Effector memory CD4-positive, alpha-beta T cell (primary cell): Measurements from ENCODE around the gene RER1.

ENCODE experiments used
- DNase-seq, 3 donors: peaks; one replicate each; pipeline ENCODE4 v3.0.0-alpha.2; 2020
- H3K27ac ChIP-seq: 2 replicates; pipeline ENCODE4 v1.7.0; 2013; ENCODE audit warnings: mild to moderate bottlenecking, low read length, moderate library complexity; ENCODE audit not compliant: insufficient read depth, poor library complexity, severe bottlenecking
- H3K27me3 ChIP-seq: replicated peaks from 2 replicates; pipeline ENCODE4 v1.7.0; 2013; ENCODE audit warnings: mild to moderate bottlenecking, low read length; ENCODE audit not compliant: insufficient read depth, control insufficient read depth, poor library complexity, severe bottlenecking
- H3K36me3 ChIP-seq: 2 replicates; pipeline ENCODE4 v1.7.0; 2013; ENCODE audit warnings: mild to moderate bottlenecking, low read length, moderate library complexity; ENCODE audit not compliant: control insufficient read depth, insufficient read depth
- H3K4me1 ChIP-seq: 2 replicates; pipeline ENCODE4 v1.7.0; 2013; ENCODE audit warnings: low read length, mild to moderate bottlenecking; ENCODE audit not compliant: control insufficient read depth, insufficient read depth, poor library complexity, severe bottlenecking
- H3K4me3 ChIP-seq: 2 replicates; pipeline ENCODE4 v1.7.0; 2013; ENCODE audit warnings: low read length, low read depth, mild to moderate bottlenecking; ENCODE audit not compliant: insufficient read depth, poor library complexity, severe bottlenecking
- H3K9me3 ChIP-seq: 2 replicates; pipeline ENCODE4 v1.7.0; 2013; ENCODE audit warnings: mild to moderate bottlenecking, low read length, moderate library complexity; ENCODE audit not compliant: control insufficient read depth

The RER1 gene

GRCh38 chr1:2428490-2428889, 36.8 kb downstream of the RER1 start:
- Histone ChIP-seq H3K4me3 (no peak overlapping the region), H3K4me1 (no peaks in the 10 kb centered on the region), H3K36me3 (no peaks in the 10 kb centered on the region), H3K9me3 (no peaks in the 10 kb centered on the region), H3K27me3 (no peaks in the 10 kb centered on the region), H3K27ac (no peak overlapping the region)
- no peak for DNase-seq

- H3K4me3 ChIP-seq = no peak overlapping the region
- no peak for DNase-seq
- H3K27me3 ChIP-seq = no peaks in the 10 kb centered on the region
- H3K36me3 ChIP-seq = no peaks in the 10 kb centered on the region
- H3K9me3 ChIP-seq = no peaks in the 10 kb centered on the region
- H3K4me1 ChIP-seq = no peaks in the 10 kb centered on the region
- no peak overlapping the region for H3K27ac ChIP-seq
Measured at GRCh38 chr1:2429780-2430591, 38.3 kb downstream of the RER1 start.

GRCh38 chr1:2430592-2430973, 38.9 kb downstream of the RER1 start:
- Histone ChIP-seq H3K4me3 (no peak overlapping the region), H3K27ac (no peak overlapping the region), H3K4me1 (no peaks in the 10 kb centered on the region), H3K27me3 (no peaks in the 10 kb centered on the region), H3K9me3 (no peaks in the 10 kb centered on the region), H3K36me3 (no peaks in the 10 kb centered on the region)
- DNase-seq = no peak

- H3K27me3 ChIP-seq = no peaks in the 10 kb centered on the region
- H3K4me3 ChIP-seq = no peak overlapping the region
- DNase-seq = no peak
- H3K4me1 ChIP-seq = no peaks in the 10 kb centered on the region
- H3K27ac ChIP-seq = no peak overlapping the region
- no peaks in the 10 kb centered on the region for H3K9me3 ChIP-seq
- H3K36me3 ChIP-seq = no peaks in the 10 kb centered on the region
Measured at GRCh38 chr1:2431103-2431502, 39.5 kb downstream of the RER1 start.

- Histone ChIP-seq H3K4me3 (no peak overlapping the region), H3K27me3 (no peaks in the 10 kb centered on the region), H3K9me3 (no peaks in the 10 kb centered on the region), H3K4me1 (no peaks in the 10 kb centered on the region), H3K36me3 (no peaks in the 10 kb centered on the region), H3K27ac (no peak overlapping the region)
- no peak for DNase-seq
Measured at GRCh38 chr1:2431518-2431917, 39.9 kb downstream of the RER1 start.

- H3K4me1 ChIP-seq = no peaks in the 10 kb centered on the region
- H3K27ac ChIP-seq = no peak overlapping the region
- H3K4me3 ChIP-seq = no peak overlapping the region
- DNase-seq = no peak
- no peaks in the 10 kb centered on the region for H3K36me3 ChIP-seq
- no peaks in the 10 kb centered on the region for H3K27me3 ChIP-seq
- H3K9me3 ChIP-seq = no peaks in the 10 kb centered on the region
Measured at GRCh38 chr1:2432441-2432844, 40.8 kb downstream of the RER1 start.

- Histone ChIP-seq H3K4me3 (no peak overlapping the region), H3K4me1 (no peaks in the 10 kb centered on the region), H3K36me3 (no peaks in the 10 kb centered on the region)
Measured at GRCh38 chr1:2433196-2433595, 41.6 kb downstream of the RER1 start.

GRCh38 chr1:2433936-2434655, 42.5 kb downstream of the RER1 start:
- Histone ChIP-seq H3K4me1 (no peaks in the 10 kb centered on the region), H3K4me3 (no peak overlapping the region), H3K36me3 (no peaks in the 10 kb centered on the region), H3K9me3 (no peaks in the 10 kb centered on the region), H3K27ac (no peak overlapping the region), H3K27me3 (no peaks in the 10 kb centered on the region)
- DNase-seq = no peak

More at GRCh38 chr1:2433196-2433595, 41.6 kb downstream of the RER1 start:
- no peaks in the 10 kb centered on the region for H3K9me3 ChIP-seq
- H3K27me3 ChIP-seq = no peaks in the 10 kb centered on the region
- DNase-seq = no peak
- no peak overlapping the region for H3K27ac ChIP-seq

- Histone ChIP-seq H3K4me3 (no peak overlapping the region), H3K36me3 (no peaks in the 10 kb centered on the region), H3K9me3 (no peaks in the 10 kb centered on the region), H3K27me3 (no peaks in the 10 kb centered on the region), H3K4me1 (no peaks in the 10 kb centered on the region), H3K27ac (no peak overlapping the region)
- DNase-seq = no peak
Measured at GRCh38 chr1:2435091-2435490, 43.5 kb downstream of the RER1 start.

- no peak overlapping the region for H3K27ac ChIP-seq
- no peak overlapping the region for H3K4me3 ChIP-seq
- H3K4me1 ChIP-seq = no peaks in the 10 kb centered on the region
- H3K27me3 ChIP-seq = no peaks in the 10 kb centered on the region
- H3K9me3 ChIP-seq = no peaks in the 10 kb centered on the region
- H3K36me3 ChIP-seq = no peaks in the 10 kb centered on the region
- DNase-seq = no peak
Measured at GRCh38 chr1:2435746-2436355, 44.2 kb downstream of the RER1 start.
